ENCODE data around the gene CYP19A1.

Gene CYP19A1

DNA sequence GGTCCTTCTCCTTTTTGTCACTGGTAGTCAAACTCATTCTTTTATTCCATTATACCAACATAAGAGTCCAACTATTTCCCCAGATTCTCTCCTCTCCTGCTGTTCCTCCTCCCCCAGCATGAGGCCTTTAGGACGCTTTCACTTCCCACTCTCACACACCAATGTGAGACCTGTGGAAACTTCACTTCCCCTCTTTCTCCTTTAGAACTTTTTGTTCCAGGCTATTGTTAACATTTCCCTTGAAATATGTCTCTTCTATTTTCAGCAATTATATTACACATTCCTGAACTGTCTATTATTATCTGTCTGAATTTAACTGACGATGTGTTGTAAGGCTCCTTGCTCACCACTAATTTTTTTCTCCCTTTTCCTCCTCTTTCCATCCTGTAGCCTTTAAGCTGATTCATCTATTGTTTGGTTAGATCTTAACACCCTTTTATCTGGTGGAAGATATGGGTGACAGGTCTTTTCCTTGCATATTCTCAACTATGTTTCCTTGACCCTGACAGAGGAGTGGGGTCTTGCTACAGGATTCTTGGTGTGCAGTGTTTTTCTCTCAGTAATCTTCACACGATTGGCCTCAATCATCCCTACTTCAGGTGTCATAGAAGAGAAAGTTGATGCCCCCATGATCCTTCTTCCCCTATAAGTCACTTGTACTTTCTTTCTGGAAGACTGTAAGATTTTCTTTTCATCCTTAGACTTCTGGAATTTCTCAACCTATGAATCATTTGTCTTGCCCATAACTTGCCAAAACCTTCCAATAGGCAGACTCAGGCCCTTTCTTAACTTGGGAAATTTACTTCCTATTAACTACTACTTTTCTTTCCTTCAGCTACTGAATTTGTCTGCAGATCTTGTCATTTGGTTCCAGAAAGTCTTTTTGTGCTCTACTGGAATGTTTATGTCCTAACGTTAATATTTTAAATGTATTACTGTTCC, 5.9 kb downstream of the CYP19A1 start:
- Histone ChIP-seq H3K36me3 (replicated peaks) (no peaks in the 10 kb centered on the region), H3K27me3 (replicated peaks) (no peaks in the 10 kb centered on the region), H3K27ac (no peak overlapping the region), H3K4me3 (ENCODE audit: low read depth, low read length) (no peak overlapping the region)
- TF ChIP-seq, protein P1, sequence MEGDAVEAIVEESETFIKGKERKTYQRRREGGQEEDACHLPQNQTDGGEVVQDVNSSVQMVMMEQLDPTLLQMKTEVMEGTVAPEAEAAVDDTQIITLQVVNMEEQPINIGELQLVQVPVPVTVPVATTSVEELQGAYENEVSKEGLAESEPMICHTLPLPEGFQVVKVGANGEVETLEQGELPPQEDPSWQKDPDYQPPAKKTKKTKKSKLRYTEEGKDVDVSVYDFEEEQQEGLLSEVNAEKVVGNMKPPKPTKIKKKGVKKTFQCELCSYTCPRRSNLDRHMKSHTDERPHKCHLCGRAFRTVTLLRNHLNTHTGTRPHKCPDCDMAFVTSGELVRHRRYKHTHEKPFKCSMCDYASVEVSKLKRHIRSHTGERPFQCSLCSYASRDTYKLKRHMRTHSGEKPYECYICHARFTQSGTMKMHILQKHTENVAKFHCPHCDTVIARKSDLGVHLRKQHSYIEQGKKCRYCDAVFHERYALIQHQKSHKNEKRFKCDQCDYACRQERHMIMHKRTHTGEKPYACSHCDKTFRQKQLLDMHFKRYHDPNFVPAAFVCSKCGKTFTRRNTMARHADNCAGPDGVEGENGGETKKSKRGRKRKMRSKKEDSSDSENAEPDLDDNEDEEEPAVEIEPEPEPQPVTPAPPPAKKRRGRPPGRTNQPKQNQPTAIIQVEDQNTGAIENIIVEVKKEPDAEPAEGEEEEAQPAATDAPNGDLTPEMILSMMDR (IDR thresholded peaks at IDR 0.05; ENCODE audit: low read depth, low read length, missing control alignments) = no peak
- no peak for DNase-seq
- in situ Hi-C loops (cut with HindIII; ENCODE audit: low pct_ligation_motif_present, low sequenced_read_pairs) = no loop called here

DNA sequence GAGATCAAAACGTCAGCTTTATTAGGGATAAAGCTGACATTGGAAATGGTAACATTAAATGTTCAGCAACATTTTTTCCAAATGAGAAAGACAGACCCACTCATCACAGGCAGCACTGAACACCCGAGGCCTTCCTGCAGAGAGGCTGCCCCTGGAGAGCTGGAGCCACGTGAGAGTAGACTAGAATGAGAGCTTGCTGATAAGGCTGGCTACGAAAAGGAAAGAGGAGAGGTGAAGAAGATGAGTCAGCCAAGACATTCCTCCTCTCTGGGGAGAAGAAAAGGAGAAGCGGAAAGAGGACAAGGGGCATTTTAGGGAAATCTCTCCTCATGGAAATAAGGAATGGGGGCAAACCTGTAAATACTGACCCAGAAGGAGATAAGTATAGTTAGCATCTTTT, 7.3 kb downstream of the CYP19A1 start:
- in situ Hi-C loops (cut with HindIII; ENCODE audit: low pct_ligation_motif_present, low sequenced_read_pairs) = no loop called here
- TF ChIP-seq, protein P1 (IDR thresholded peaks at IDR 0.05; ENCODE audit: low read depth, low read length, missing control alignments) = no peak
- no peak overlapping the region for H3K27ac ChIP-seq

DNA sequence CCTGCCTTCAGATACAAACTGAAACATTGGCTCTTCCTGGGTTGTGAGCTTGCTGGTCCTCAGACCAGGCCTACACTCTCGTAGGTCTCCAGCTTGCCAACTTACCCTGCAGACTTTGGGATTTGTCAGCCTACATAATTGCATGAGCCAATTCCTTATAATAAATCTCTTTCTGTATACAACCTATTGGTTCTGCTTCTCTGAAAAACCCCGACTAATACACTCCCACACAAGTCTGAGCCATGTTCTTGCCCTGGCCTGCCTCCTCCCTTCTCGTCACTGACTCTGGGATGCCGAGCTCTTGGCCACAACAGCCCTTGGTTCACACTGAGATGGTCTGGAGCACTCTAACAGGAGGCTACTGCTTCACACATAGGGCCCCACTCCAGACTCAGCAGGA, 9.5 kb downstream of the CYP19A1 start:
- in situ Hi-C loops (cut with HindIII; ENCODE audit: low pct_ligation_motif_present, low sequenced_read_pairs) = no loop called here
- DNase-seq = no peak
- Histone ChIP-seq H3K4me3 (ENCODE audit: low read depth, low read length) (no peak overlapping the region), H3K27me3 (replicated peaks) (no peaks in the 10 kb centered on the region), H3K27ac (no peak overlapping the region), H3K36me3 (replicated peaks) (no peaks in the 10 kb centered on the region)
- TF ChIP-seq, protein P1 (IDR thresholded peaks at IDR 0.05; ENCODE audit: low read depth, low read length, missing control alignments) = no peak

More for the DNA sequence above, 7.3 kb downstream of the CYP19A1 start:
- H3K27me3 ChIP-seq (replicated peaks) = no peaks in the 10 kb centered on the region
- no peaks in the 10 kb centered on the region for H3K36me3 ChIP-seq (replicated peaks)
- H3K4me3 ChIP-seq (ENCODE audit: low read depth, low read length) = no peak overlapping the region
- DNase-seq = peak; percentile 66

DNA sequence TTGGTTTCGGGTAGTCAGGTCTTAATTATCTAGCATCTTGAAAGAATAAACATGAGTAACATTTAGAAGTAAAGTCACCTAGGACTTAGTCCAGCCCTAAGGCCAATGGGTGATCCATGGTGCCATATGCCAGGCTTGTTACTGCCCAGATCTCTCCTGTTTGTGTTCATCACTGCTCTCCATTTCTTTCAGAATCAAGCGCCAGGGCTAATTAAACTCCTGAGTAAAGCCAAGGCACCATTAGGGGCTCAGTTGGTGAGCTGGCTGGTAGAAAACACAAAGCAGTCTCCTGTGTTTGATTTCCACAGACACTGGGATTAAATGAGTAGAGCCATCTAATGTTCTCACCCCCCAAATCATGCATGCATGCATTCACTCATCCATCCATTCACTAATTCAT, 11.3 kb downstream of the CYP19A1 start:
- in situ Hi-C loops (cut with HindIII; ENCODE audit: low pct_ligation_motif_present, low sequenced_read_pairs) = no loop called here
- Histone ChIP-seq H3K27ac (no peak overlapping the region), H3K4me3 (ENCODE audit: low read depth, low read length) (no peak overlapping the region)

DNA sequence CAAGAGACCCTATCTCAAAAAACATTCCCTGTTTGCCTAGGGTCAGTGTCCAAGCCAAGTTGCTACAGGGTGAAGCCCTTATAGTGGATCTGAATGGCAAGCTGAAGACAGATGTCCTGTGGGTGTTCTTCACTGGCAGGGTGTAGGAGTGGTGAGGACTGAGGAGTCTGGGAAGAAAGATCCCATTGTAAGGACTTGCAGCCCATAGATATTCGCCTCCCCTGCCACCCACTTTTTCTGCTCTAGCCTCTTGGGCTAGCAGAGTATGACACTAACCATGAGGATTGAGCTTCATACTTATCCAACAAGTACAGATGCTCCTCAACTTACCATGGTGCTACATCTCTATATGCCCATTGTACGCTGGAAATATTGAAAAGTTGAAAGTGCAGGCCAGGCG, 13.2 kb downstream of the CYP19A1 start:
- TF ChIP-seq, protein P1 (IDR thresholded peaks at IDR 0.05; ENCODE audit: low read depth, low read length, missing control alignments) = no peak
- Histone ChIP-seq H3K4me3 (ENCODE audit: low read depth, low read length) (no peak overlapping the region), H3K27me3 (replicated peaks) (no peaks in the 10 kb centered on the region), H3K36me3 (replicated peaks) (no peaks in the 10 kb centered on the region), H3K27ac (no peak overlapping the region)
- no peak for DNase-seq
- in situ Hi-C loops (cut with HindIII; ENCODE audit: low pct_ligation_motif_present, low sequenced_read_pairs) = no loop called here

More for the DNA sequence above, 11.3 kb downstream of the CYP19A1 start:
- no peaks in the 10 kb centered on the region for H3K27me3 ChIP-seq (replicated peaks)
- TF ChIP-seq, protein P1 (IDR thresholded peaks at IDR 0.05; ENCODE audit: low read depth, low read length, missing control alignments) = no peak
- no peak for DNase-seq
- no peaks in the 10 kb centered on the region for H3K36me3 ChIP-seq (replicated peaks)

Measured in brain microvascular endothelial cell (primary cell).